IMR-90 (cell line): ENCODE results near the gene UACA. TPM values are rescaled to one million over a fixed set of nuclear protein-coding genes. Genes with fewer than 3 reads are reported as not detected.

Experiments
- ATAC-seq: fragments of 200-7000 bp; cut with Tn5 transposase; 2 replicates; pipeline ENCODE4 v1.9.1; 2020; ENCODE audit warnings: low read depth, mild to moderate bottlenecking, moderate library complexity
- BruUV-seq: library from RNA; stranded (reverse); fragments of 400-500 nt; replicated peaks from 2 replicates; lab custom pipeline; 2021; lab: Mats Ljungman, UMichigan
- CTCF ChIA-PET: fragments of 300-600 bp; formaldehyde crosslinking; extraction: SDS; loops from one replicate; lab custom pipeline; 2021; ENCODE audit warnings: antibody characterized with exemption; lab: Yijun Ruan, JAX
- POLR2A ChIA-PET: fragments of 300-600 bp; sonication (Branson Sonifier 250); formaldehyde crosslinking; loops from one replicate; lab custom pipeline; 2022; ENCODE audit warnings: antibody characterized with exemption; ENCODE audit not compliant: unreplicated experiment; lab: Charles Lee
- DNase-seq: peaks from one replicate; pipeline ENCODE4 v3.0.0; 2013
- H2AFZ ChIP-seq: replicated peaks from 2 replicates; pipeline ENCODE3; 2013; ENCODE audit warnings: low read length, mild to moderate bottlenecking; ENCODE audit not compliant: poor library complexity
- H2AK5ac ChIP-seq: 2 replicates; pipeline ENCODE4 v1.6.1; 2013; ENCODE audit warnings: low read depth, low read length, inconsistent platforms
- H2AK9ac ChIP-seq: replicated peaks from 2 replicates; pipeline ENCODE3; 2013; ENCODE audit warnings: mild to moderate bottlenecking, low read depth, low read length, moderate library complexity; ENCODE audit not compliant: poor library complexity
- H2BK120ac ChIP-seq: 2 replicates; pipeline ENCODE4 v1.6.1; 2013; ENCODE audit warnings: low read depth, low read length, inconsistent platforms
- H2BK15ac ChIP-seq: 3 replicates; pipeline ENCODE4 v1.6.1; 2013; ENCODE audit warnings: low read depth, low read length, inconsistent platforms
- H2BK20ac ChIP-seq: 2 replicates; pipeline ENCODE4 v1.6.1; 2013; ENCODE audit warnings: low read depth, mild to moderate bottlenecking, inconsistent platforms, low read length, moderate library complexity
- H2BK5ac ChIP-seq: 2 replicates; pipeline ENCODE4 v1.6.1; 2013; ENCODE audit warnings: mild to moderate bottlenecking, low read depth, low read length, inconsistent platforms; ENCODE audit not compliant: poor library complexity, severe bottlenecking
- H3K14ac ChIP-seq: replicated peaks from 2 replicates; pipeline ENCODE4 v1.6.1; 2013; ENCODE audit warnings: low read depth, low read length, inconsistent platforms
- H3K18ac ChIP-seq: 2 replicates; pipeline ENCODE4 v1.6.1; 2013; ENCODE audit warnings: low read depth, low read length, control low read depth
- H3K23ac ChIP-seq: 2 replicates; pipeline ENCODE4 v1.6.1; 2013; ENCODE audit warnings: low read depth, low read length, inconsistent platforms
- H3K27ac ChIP-seq: 2 replicates; pipeline ENCODE4 v1.5.1; 2013; ENCODE audit warnings: mild to moderate bottlenecking, control low read depth, low read length; ENCODE audit not compliant: insufficient read depth
- H3K27me3 ChIP-seq: 2 replicates; pipeline ENCODE4 v1.6.1; 2013; ENCODE audit warnings: low read length; ENCODE audit not compliant: control insufficient read depth, insufficient read depth
- H3K36me3 ChIP-seq: 2 replicates; pipeline ENCODE4 v1.6.1; 2013; ENCODE audit warnings: low read length, mixed read lengths; ENCODE audit not compliant: control insufficient read depth, insufficient read depth
- H3K4ac ChIP-seq: 2 replicates; pipeline ENCODE4 v1.6.1; 2013; ENCODE audit warnings: low read depth, low read length, inconsistent platforms
- H3K4me1 ChIP-seq: 2 replicates; pipeline ENCODE4 v1.6.1; 2013; ENCODE audit warnings: low read length, mixed read lengths; ENCODE audit not compliant: control insufficient read depth, insufficient read depth
- H3K4me2 ChIP-seq: 2 replicates; pipeline ENCODE4 v1.6.1; 2013; ENCODE audit warnings: low read depth, mild to moderate bottlenecking, control low read depth, low read length, moderate library complexity
- H3K4me3 ChIP-seq: 2 replicates; pipeline ENCODE4 v1.5.1; 2013; ENCODE audit warnings: low read depth, mild to moderate bottlenecking, control low read depth, low read length, moderate library complexity; ENCODE audit not compliant: insufficient read depth
- H3K56ac ChIP-seq: 2 replicates; pipeline ENCODE4 v1.6.1; 2013; ENCODE audit warnings: low read length, inconsistent platforms; ENCODE audit not compliant: insufficient read depth; ENCODE audit errors: extremely low read depth
- H3K79me1 ChIP-seq, 2 experiments: 2 replicates each; pipeline ENCODE4 v1.6.1; 2013; ENCODE audit warnings: low read length in 2 of 2, inconsistent platforms in 1 of 2, low read depth in 1 of 2
- H3K9ac ChIP-seq: 2 replicates; pipeline ENCODE4 v1.6.1; 2013; ENCODE audit warnings: low read depth, low read length, control low read depth
- H3K9me1 ChIP-seq: 2 replicates; pipeline ENCODE4 v1.6.1; 2013; ENCODE audit warnings: low read length, inconsistent platforms; ENCODE audit not compliant: insufficient read depth
- H3K9me3 ChIP-seq: 2 replicates; pipeline ENCODE4 v1.6.1; 2013; ENCODE audit warnings: low read length; ENCODE audit not compliant: control insufficient read depth, insufficient read depth
- H4K20me1 ChIP-seq: 2 replicates; pipeline ENCODE4 v1.6.1; 2013; ENCODE audit warnings: low read length, inconsistent platforms; ENCODE audit not compliant: insufficient read depth
- H4K5ac ChIP-seq: 2 replicates; pipeline ENCODE4 v1.6.1; 2013; ENCODE audit warnings: mild to moderate bottlenecking, low read depth, low read length, control low read depth
- H4K8ac ChIP-seq, 2 experiments: 2 replicates each; pipeline ENCODE4 v1.6.1; 2013; ENCODE audit warnings: low read depth in 2 of 2, low read length in 2 of 2, control low read depth in 1 of 2, inconsistent platforms in 1 of 2
- H4K91ac ChIP-seq: 2 replicates; pipeline ENCODE4 v1.6.1; 2013; ENCODE audit warnings: low read depth, low read length, inconsistent platforms; ENCODE audit not compliant: insufficient read depth
- BHLHE40 ChIP-seq: fragments of 150-350 bp; IDR thresholded peaks from 2 replicates; pipeline ENCODE4 v1.6.1; 2016; ENCODE audit warnings: mild to moderate bottlenecking, low read depth, low read length
- CEBPB ChIP-seq: IDR thresholded peaks from 2 replicates; pipeline ENCODE4 v1.6.1; 2012; ENCODE audit warnings: low read depth, low read length, improper control_type of control experiment
- CHD1 ChIP-seq: IDR thresholded peaks from 2 replicates; pipeline ENCODE4 v1.6.1; 2012; ENCODE audit warnings: low read depth, low read length, improper control_type of control experiment
- FOS ChIP-seq: fragments of 150-350 bp; IDR thresholded peaks from 2 replicates; pipeline ENCODE4 v1.6.1; 2016; ENCODE audit warnings: low read depth, low read length
- MAFK ChIP-seq: IDR thresholded peaks from 2 replicates; pipeline ENCODE4 v1.6.1; 2012; ENCODE audit warnings: low read depth, low read length, improper control_type of control experiment
- MAZ ChIP-seq: IDR thresholded peaks from 2 replicates; pipeline ENCODE4 v1.6.1; 2012; ENCODE audit warnings: low read depth, mild to moderate bottlenecking, low read length, improper control_type of control experiment, moderate library complexity, borderline replicate concordance
- MXI1 ChIP-seq: IDR thresholded peaks from 2 replicates; pipeline ENCODE4 v1.6.1; 2012; ENCODE audit warnings: low read depth, mild to moderate bottlenecking, low read length, moderate library complexity, borderline replicate concordance
- NFE2L2 ChIP-seq: fragments of 150-350 bp; IDR thresholded peaks from 2 replicates; pipeline ENCODE4 v1.6.1; 2016; ENCODE audit warnings: low read depth, mild to moderate bottlenecking, low read length
- POLR2A ChIP-seq: IDR thresholded peaks from 2 replicates; pipeline ENCODE4 v1.6.1; 2012; ENCODE audit warnings: mild to moderate bottlenecking, low read depth, low read length
- RAD21 ChIP-seq: IDR thresholded peaks from 2 replicates; pipeline ENCODE4 v1.6.1; 2012; ENCODE audit warnings: low read length, improper control_type of control experiment
- RFX5 ChIP-seq: IDR thresholded peaks from 2 replicates; pipeline ENCODE4 v1.8.0; 2012; ENCODE audit warnings: low read depth, mild to moderate bottlenecking, low read length, moderate library complexity
- SMC3 ChIP-seq: fragments of 150-350 bp; IDR thresholded peaks from 2 replicates; pipeline ENCODE4 v1.6.1; 2016; ENCODE audit warnings: low read depth, mild to moderate bottlenecking, antibody characterized with exemption, low read length, moderate library complexity
- WGBS, 2 experiments: methylation state at CpG; one replicate each; pipeline versions ENCODE4 v1.1.5 to v1.1.7; 2013; ENCODE audit warnings: missing lambda C conversion rate in 2 of 2; ENCODE audit not compliant: insufficient read length in 1 of 2; ENCODE audit errors: extremely low coverage in 2 of 2; 5-methylcytosine and 5-hydroxymethylcytosine counted together
- dilution Hi-C: fragments of 300-500 bp; cut with HindIII; formaldehyde crosslinking; loops from one replicate; pipeline ENCODE4 v1.14.3; 2018; ENCODE audit warnings: low sequenced_read_pairs; ENCODE audit not compliant: unreplicated experiment
- in situ Hi-C: fragments of 300-500 bp; cut with MboI; formaldehyde crosslinking; loops from 3 replicates; pipeline ENCODE4 v1.14.3; 2019; ENCODE audit warnings: low sequenced_read_pairs, inconsistent platforms, mixed read lengths
- intact Hi-C: fragments of 100-400 bp; cut with micrococcal nuclease; formaldehyde crosslinking; loops from 2 replicates; pipeline ENCODE4 v1.10.0; 2022
- polyA plus RNA-seq, 3 experiments: library from polyadenylated mRNA; depleted of rRNA; stranded (reverse); fragments of >200 nt; gene quantifications; 2 replicates each; pipeline ENCODE4 v1.2.3, GENCODE V29; 2012; ENCODE audit warnings: low replicate concordance in 1 of 3
- total RNA-seq: library from RNA; depleted of rRNA; stranded (reverse); fragments of >200 nt; gene quantifications from 2 replicates; pipeline ENCODE4 v1.2.3, GENCODE V29; 2012
- TF ChIP-seq, protein P1 (sequence below): fragments of 150-350 bp; IDR thresholded peaks from 2 replicates; pipeline ENCODE4 v1.6.1; 2017; ENCODE audit warnings: mild to moderate bottlenecking, antibody characterized with exemption, low read length, low read depth
- TF ChIP-seq, protein P2 (sequence below): fragments of 150-350 bp; IDR thresholded peaks from 2 replicates; pipeline ENCODE4 v1.6.1; 2016; ENCODE audit warnings: low read depth, mild to moderate bottlenecking, low read length, moderate library complexity, borderline replicate concordance

The UACA gene
- total and polyA plus RNA-seq, 2 of the 4 experiments (the other 2 are of a cell fraction), result 156 to 507 TPM

DNA sequence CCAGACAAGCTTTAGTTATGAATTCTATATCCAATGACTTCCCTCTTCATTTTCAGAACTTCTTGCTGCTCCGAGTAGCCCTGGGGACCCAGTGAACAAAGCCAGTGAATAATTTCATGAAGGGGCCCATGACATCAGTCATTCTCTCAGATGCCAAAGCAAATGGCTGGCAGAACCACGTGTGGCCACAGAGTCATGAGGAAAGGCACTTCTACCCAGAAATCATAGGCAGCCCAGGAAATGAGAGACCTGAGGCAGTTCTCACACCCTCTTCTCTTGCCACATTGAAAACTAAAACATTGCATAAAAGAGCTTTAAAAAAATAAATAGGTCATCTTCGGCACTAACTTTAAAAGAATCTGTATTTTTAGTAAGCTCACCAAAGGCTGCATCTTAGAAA, 4.3 kb upstream of the UACA start:
- Histone ChIP-seq H2BK120ac (peak overlapping the region; percentile 7; the same call in 1 of the 2 replicates), H3K4me3 (no peak overlapping the region), H3K4me2 (no peak overlapping the region), H3K27ac (no peak overlapping the region), H3K9me1 (0 out of 2 replicates have a peak, but pooled peaks cover 4% of the 10 kb centered on the region), H3K36me3 (no peaks in the 10 kb centered on the region), H3K14ac (no peak overlapping the region), H3K9ac (no peak overlapping the region), H4K8ac (no peak overlapping the region), H3K9me3 (no peaks in the 10 kb centered on the region), H2BK20ac (peak overlapping the region; percentile 44), H3K4ac (peak overlapping the region; percentile 6), H2AK9ac (no peak overlapping the region), H2AFZ (no peak overlapping the region), H4K20me1 (no peaks in the 10 kb centered on the region), H3K27me3 (no peaks in the 10 kb centered on the region), H2AK5ac (no peak overlapping the region), H3K79me1 (peaks cover 5 to 18% of the 10 kb centered on the region in 2 experiments), H3K4me1 (peaks cover 6% of the 10 kb centered on the region), H4K91ac (no peak overlapping the region; the same call in 1 of the 2 replicates), H3K56ac (no peak overlapping the region), H3K23ac (no peak overlapping the region), H4K5ac (no peak overlapping the region; the same call in 1 of the 2 replicates), H3K18ac (peak overlapping the region; percentile 76; the same call in 1 of the 2 replicates), H2BK5ac (no peak overlapping the region), H2BK15ac (peak overlapping the region; percentile 7; the same call in 1 of the 3 replicates)
- in situ Hi-C loops (no loop called here), dilution Hi-C loops (no loop called here), intact Hi-C loops (no loop called here)
- ChIA-PET POLR2A (no interaction called here), CTCF (interaction anchor here (0.8 kb wide), 1 partner anchor 25 kb away, joined by 3 read pairs; no protein-coding TSS in a partner anchor)
- no peak for TF ChIP-seq CEBPB
- TF ChIP-seq POLR2A, result no peak
- no peak for TF ChIP-seq RAD21
- no peak for TF ChIP-seq FOS
- TF ChIP-seq, protein P1, sequence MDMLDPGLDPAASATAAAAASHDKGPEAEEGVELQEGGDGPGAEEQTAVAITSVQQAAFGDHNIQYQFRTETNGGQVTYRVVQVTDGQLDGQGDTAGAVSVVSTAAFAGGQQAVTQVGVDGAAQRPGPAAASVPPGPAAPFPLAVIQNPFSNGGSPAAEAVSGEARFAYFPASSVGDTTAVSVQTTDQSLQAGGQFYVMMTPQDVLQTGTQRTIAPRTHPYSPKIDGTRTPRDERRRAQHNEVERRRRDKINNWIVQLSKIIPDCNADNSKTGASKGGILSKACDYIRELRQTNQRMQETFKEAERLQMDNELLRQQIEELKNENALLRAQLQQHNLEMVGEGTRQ, result no peak
- no peak for TF ChIP-seq MAZ
- no peak for TF ChIP-seq SMC3
- no peak for TF ChIP-seq NFE2L2
- no peak for TF ChIP-seq RFX5
- TF ChIP-seq BHLHE40, result no peak
- no peak for TF ChIP-seq MAFK
- TF ChIP-seq MXI1, result no peak
- TF ChIP-seq CHD1, result no peak
- TF ChIP-seq, protein P2, sequence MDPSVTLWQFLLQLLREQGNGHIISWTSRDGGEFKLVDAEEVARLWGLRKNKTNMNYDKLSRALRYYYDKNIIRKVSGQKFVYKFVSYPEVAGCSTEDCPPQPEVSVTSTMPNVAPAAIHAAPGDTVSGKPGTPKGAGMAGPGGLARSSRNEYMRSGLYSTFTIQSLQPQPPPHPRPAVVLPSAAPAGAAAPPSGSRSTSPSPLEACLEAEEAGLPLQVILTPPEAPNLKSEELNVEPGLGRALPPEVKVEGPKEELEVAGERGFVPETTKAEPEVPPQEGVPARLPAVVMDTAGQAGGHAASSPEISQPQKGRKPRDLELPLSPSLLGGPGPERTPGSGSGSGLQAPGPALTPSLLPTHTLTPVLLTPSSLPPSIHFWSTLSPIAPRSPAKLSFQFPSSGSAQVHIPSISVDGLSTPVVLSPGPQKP, result no peak
- BruUV-seq, result no TSS peak
- no peak for ATAC-seq
- no peak for DNase-seq
- no CpG with 5 or more reads among the region's 3 CpGs for WGBS, 2 experiments
